NCI-H2081 treated with DMSO at 0.1 percent for 48 hours (cell line): ENCODE measurements around the gene HK2.

Source experiments
- DNase-seq: peaks from one replicate; lab custom pipeline; 2025; lab: John Stamatoyannopoulos, UW

Gene HK2

DNA sequence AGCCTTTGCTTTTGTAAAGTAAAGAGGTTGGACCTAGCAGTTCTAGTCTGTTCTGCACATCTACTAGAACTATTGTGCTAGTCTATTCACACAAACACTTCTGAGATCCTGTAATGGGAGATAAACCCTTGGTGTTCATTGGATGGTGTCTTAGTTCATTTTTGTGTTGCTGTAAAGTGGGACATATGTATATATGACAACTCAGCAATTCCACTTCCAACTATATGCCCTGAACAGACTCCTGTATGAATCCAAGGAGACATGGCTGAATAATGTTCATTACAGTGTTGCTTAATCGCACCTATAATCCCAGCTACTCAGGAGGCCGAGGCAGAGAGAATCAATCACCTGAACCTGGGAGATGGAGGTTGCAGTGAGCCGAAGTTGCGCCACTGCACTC, 23.3 kb downstream of the HK2 start:
- no peak for DNase-seq

DNA sequence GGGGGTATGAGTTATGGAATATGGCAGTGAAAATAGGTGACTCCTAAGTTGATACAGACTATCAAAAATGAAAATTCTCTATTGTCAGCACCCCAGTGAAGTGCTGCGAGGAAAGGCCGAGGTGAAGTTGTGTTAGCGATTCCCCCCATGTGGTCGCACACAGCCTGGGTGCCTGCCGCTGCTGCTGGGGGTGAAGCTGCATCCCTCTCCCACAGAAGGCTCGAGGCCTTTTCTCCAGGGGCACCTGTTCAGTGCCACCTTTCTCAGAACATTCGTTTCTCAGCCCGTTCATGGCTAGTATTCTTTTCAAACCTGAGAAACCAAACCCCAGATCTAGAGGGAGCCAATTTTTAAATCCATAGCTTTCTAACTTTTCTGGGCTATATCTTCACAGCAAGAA, 23.8 kb downstream of the HK2 start:
- DNase-seq: no peak

DNA sequence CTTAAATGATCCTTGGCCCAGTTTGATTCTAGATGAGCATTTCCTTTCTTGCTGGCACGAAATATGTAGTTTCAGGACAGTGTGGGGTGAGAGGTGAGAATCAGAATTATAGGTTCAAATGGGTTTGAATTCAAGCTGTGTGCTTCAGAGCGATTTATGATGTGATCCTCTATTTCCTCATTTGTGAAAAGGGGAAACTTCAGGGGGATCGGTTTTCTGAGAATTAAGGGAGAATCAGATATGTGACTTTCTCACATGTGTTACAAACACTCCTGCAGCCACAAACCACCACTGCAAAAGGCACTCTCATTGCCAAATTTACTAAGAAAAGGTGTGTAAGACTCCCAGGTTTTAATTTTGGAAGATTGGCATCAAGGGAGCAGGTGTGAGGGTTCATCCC, 24.4 kb downstream of the HK2 start:
- no peak for DNase-seq

DNA sequence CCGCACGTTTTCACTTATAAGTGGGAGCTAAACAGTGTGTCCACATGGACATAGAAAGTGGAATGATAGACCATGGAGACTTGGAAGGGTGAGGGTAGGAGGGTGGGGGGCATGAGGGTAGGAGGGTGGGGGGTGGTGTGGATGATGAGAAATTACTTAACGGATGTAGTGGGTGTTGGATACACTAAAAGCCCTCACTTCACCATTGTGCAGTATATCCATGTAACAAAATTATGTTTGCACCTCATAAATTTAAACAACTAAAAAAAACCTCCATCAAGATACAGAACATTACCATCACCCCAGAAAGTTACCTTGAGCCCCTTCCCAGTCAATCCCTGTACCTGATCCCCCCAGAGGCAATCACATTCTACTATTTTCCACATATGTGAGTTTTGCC, 26.2 kb downstream of the HK2 start:
- DNase-seq: no peak

DNA sequence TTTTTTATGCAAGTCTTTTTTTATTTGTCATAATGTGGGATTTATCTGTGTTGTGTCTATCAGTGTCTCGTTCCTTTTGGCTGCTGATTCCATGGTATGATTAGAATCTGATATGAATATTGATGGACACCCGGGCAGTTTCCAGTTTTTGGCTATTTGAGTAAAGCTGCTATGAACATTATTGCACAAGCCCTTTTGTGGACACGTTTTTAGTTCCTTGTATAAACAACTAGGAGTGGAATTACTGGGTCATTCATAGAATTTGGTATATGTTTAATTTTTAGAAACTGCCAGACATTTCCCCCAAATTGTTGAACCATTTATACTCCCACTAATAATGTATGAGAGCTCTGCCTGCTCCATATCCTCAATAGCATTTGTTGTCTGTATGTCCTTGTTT, 26.6 kb downstream of the HK2 start:
- no peak for DNase-seq

DNA sequence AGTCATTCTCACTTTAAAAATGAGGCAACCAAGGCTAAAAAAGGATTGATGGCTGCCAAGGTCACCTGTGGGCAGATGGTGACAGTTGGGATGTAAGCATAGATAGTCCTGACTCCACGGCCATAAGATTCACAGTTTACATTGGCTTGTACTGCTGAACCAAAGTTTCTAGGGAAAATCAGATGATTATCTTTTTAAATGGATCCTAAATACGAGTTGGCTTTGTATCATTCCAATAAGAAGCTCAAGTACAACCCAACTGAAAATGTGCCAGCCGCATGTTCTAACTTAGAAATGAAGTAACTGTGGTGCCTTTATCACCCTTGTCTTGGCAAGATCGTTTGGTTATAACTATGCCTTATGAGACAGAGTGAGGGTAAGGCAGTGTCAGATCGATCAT, 27.6 kb downstream of the HK2 start:
- DNase-seq: no peak

DNA sequence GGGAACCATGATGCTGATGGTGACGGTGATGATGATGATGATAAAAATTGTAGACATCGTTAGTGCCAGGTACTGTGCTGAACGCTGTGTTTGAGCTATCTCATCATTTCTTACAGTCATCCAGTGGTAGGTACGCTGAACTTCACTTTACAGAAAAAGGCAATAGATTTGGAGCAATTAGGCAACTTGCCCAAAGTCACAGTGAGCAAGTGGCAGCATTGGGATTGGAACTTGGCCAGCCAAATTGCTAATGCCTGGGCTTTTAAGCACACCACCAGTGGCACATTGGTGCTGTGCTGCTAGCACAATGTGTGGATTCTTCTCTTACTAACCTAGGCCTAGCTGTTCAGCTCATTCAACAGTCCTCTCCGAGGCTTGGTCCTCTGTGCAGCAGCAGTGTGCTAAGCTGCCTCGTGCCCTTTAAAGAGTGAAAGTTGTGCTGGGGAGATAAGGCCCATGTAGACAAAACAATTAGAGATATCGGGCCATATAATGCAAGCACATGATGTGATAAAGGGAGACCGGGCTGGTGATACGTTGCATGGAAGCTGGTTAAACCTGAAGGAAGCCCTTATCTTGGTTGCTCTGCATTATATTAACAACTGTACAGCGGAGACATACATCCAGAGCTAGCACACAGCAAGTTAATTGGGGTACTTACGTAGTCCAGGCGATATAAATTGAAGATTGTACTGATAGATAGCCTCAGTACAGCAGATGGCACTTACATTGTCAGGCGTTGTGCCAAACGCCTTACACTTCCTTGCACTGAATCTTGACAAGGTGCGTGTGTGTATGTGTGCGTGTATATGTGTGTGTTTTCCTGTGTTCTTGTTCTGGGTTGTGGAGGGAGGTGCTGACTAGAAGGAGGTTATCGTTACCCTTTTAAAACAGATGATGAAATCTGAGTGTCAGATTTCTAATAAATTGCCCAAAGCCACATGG, 28.4 kb downstream of the HK2 start:
- DNase-seq: peak; percentile 13

DNA sequence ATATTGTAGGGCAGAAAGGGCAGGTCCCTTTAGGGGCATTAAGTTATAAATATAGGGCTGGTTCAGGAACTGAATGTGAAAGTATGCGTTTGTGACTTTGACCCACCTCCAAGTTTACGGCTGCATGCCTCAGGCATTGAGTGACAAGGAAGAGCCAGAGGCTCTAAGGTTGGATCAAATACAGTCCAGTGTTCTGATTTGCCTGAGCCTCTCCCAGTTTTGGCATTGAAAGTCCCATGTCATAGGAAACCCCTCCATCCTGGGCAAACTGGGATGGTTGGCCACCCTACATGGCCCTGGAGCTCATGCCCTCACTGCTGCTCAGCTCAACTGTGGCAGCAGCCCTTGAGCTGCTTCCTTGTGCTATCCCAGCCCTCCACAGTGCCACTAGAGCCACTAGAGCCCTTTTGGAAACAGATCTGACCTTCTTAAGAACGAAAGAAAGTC, 29.9 kb downstream of the HK2 start:
- no peak for DNase-seq

DNA sequence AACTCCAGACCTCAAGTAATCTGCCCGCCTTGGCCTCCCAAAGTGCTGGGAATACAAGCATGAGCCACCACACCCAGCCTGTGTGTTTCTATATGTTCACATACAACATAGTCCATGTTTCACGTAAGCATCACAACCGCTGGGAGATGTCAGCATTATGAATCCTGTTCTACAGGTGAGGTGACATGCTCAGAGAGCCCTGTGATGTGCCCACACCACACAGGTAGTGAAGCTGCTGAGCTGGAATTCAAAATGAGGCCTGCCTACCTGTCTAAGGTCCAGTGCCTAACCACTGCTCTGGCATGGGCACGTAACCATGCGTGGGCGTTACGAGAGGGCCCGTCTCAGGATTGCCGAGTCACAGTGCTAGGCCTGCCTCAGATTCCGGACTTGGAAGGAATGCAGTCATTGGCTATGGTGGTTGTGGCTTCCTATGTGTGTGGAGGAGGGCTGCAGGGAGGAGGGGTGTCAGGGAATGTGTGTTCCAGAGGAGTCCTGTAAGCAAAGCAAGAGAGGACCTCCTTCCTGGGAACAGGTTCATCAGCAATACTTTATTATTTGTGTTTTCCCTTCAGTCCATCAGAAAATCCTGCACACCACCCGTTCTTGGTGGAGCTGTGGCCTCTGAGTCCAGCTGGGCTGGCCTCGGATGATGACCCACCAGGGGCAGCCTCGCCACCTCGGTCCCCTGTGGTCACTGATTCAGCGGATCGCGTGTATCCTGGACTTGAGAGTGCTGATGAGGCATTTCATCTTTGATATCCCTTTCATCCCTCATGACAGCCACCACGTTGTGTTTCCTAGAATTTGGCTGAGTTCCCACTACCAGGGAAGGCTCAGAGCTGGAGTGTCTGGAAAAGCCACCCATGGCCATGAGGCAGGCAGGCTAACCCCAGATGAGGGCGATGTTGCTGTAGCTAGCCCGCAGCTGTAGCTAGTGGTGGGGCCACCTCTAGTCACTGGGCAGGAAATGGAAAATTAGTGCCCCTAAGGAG, 31.1 kb downstream of the HK2 start:
- no peak for DNase-seq

DNA sequence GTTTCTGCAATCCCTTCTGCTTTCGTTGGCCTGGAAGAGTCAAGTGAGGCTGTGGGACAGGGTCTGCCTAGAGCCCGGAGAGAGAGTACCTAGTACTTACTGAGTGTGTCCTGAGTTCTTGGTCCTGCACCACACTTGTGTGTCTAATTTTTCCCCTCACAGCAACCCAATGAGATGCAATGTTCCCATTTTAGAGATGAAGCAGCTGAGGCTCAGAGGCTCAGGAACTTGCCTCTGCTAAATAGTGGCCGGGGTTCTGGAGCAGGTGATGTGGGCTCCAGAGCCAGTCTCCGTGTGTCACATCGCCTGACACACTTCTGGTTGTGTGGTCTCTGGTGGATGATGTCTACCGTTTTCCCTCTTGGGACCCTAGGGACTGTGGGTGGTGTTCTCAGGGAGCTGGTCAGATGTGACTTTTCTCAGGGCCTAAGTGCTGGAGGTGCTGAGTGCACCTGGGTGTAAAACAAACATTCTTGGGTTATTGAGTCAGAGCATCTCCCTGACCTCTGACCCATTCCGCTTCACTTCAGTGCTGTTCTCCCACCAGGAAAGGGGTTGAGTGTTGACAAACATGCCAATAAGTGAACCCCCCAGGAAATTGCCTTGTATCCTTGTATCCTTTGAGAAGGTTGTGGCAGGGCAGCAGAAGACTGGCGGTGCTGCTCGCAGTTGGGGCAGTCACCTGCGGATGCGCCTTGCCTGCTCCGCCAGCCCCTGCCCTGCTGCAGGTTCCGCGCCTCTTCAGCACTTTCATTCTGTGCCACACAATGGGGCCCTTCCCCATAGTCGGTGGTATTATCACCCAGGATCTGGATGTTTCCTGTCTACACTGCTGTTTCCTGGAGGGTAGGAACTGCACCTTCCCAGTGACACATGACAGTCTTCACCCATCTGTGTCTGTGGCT, 32.1 kb downstream of the HK2 start:
- no peak for DNase-seq

DNA sequence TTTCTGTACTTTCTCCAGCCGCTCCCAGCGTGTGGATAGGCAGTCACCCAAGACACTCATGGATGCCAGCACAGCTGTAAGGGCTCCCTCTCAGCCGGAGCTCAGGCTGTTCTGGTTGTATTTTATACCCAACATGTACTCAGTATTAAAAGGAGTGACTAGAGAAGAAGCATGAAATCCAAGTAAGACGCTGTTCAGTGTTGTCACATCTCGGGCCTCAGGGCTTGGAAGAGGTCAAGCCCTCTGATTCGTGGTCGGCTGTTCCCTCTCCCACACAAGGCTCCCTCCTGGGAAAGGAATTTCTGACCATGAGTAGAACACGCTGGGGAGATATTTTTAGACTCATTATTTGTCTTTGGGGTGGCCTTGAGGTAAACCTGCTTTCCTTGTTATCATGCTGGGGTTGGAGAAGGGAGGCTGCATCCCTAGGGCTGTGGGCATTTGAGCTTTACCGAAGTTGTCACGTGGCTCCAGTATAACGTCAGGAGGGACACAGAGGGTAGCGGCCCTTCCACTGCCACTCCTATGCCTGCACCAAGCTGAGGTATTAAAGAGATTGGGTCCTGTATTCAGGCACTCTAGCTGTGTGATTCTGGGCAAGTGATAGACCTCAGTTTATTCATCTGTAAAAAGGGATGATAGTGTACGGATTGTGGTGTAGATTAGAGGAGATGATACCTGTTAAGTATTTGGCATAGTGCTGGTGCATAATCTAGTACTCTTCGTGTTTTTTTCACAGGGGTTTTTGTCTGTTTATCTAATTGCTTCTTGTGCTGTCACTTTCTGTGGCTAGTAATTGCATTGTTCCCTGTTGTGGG, 34.1 kb downstream of the HK2 start:
- DNase-seq: no peak

DNA sequence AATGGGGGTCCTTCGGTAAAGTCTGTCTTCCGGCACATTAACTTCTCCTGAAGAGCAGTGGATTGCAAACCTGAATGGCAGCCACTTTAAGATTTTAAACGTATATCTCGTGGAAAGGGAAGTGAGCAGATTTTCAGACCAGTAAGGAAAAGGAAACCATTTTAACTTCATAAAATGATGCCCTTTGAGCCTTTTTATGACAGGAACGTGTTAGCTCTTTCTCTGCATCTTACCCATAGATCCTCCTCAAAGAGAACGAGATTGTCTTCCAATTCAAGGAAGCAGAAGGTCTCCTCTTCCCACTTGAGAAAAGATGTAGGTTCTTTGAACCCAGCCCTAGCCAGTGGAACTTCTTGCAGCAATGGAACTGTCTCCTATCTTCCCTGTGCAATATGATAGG, 35.6 kb downstream of the HK2 start:
- DNase-seq: no peak

DNA sequence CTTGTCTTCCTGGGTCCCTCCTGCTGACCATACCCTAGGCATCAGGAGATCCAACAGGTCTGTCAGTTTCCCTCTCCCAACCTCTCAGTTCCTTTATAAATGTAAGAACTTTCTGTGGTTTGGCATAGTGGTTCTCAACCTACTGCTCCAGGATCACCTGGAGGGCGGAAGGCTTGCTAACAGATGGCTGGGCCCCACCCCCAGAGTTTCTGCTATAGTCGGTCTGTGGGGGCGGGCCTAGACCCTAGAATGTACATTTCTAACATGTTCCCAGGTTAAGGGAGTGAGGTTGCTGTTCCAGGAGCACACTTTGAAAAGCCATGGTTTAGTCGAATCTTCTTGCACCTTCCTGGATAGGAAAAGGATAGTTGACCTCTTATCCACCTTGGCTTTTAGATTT, 37.0 kb downstream of the HK2 start:
- DNase-seq: no peak

DNA sequence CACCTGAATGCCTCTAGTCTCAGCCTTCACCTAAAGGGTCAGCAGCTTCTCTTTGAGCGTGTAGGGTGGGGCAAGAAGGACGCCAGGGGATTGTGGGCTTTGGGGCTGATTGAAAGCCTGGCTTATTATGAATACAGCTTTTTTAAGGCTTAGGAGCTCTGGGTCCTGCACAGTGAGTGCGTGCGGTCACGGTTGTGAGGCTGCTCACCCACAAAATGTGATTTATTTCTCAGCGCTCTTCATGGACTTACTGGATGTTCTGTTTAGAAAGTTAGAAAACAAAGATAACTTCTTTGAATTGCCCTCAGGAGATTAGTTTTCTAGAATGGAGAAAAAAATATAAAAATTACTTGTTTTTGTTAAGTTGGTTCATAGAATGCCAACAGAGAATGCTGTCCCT, 37.5 kb downstream of the HK2 start:
- DNase-seq: no peak

DNA sequence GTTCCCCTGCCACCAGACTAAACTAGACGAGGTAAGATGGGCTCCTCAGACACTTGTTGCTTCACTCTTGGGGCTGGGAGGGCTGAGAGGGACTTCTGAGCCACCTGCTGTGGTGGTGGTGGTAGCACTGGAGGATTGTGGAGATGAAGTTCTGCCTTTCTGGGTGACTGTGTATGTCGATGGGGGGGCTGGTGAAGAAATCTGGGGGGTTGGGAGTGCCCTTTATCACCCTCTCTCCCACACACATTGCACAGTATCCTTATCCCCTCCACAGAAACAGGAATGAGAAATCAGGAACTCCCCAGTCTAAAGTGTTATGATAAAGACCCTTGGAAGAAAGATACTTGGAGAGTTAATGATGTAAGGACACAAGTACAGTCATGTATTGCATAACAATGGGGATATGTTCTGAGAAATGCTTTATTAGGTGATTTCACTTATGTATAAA, 38.5 kb downstream of the HK2 start:
- no peak for DNase-seq

DNA sequence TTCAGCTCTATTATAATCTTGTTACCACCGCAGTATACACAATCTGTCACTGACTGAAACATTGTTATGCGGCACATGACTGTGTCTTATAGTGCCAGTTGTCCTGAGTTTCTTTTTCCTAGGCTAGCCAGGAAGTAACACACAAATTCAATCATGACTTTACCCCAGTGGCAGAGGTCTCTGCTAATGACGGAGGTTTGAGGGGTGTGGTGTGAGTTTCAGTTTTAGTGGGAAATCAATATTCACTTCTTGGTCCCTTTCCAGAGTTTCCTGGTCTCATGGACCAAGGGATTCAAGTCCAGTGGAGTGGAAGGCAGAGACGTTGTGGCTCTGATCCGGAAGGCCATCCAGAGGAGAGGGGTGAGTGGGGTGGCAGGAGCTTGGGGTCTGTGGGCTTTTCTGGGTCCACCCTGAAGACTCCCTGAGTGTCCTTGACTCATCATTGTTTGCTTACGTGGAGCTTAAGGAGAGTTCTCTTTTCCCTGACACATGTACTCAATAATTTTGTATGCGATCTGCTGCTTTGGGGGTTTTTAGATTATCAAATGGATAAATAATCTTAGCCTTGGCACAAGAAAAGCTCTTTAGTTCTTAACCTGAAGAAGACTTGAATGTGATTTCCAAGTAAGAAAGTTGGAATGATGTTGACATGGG, 39.2 kb downstream of the HK2 start:
- DNase-seq: no peak

DNA sequence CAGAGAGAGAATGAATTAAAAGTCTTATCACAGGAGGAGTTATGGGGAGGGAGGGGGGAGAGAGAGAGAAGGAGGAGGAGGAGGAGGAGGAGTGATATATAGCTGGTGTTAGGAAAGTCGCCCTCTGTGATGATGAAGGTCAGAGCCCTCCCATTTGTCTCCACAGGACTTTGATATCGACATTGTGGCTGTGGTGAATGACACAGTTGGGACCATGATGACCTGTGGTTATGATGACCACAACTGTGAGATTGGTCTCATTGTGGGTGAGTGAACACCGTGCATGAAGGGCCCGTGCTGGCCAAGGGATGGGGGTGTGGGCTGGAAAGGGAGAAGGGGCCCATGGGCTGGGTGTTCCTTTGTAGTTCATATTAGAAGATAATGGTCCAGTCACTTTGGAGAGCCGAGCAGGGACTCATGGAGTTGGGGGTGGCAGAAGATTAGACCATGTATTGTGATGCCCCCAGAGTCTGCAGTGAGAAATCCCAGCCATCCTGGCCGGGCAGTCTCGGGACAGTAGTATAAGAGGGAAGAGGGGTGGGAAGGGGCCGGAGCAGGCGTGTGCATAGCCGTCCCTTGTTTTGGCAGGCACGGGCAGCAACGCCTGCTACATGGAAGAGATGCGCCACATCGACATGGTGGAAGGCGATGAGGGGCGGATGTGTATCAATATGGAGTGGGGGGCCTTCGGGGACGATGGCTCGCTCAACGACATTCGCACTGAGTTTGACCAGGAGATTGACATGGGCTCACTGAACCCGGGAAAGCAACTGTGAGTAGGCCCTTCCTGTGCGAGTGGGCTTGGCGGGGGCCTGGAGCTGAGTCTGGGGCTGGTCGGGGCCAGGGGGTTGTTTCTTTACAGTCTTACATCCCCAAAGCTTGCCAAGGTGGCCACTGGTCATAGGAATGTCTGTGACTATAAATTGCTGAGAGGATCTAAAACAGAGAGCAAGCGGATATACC, 40.0 kb downstream of the HK2 start:
- no peak for DNase-seq

DNA sequence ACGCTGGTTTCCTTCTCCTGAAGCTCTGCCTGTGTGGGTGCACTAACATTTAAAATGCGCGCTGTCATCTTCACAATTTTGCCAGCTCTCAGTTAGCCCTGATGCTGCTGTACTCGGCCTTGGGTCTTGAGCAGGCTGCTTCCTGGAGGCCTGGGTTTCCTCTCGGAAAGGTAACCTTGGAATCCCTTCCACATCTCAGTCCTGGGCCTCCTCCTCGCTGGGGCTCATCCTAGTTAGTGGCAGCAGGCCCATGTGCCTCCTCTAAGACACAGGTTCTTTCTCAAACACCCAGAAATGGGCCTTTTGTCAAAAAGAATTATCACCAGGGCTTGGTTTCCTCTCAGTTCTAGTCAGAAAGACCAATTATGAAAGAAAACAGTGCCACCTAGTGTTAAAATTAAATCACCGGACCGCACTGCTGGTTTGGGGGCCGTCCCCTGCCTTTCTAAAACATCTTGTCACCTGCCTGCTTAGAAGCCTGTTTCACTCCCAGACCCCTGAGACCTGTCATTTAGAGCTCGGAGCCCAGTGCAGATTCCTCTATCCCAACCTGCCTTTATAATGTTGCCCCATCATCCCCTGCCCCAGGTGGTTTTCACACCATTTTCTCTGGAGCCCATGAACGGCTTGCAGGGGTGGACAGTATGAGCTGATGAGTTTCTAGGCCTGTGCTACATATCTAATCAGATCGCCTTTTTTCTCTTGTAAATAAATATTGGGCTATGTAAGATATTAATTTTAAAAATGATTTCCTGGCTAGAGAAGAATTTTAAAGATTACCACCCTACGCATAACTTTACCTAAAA, 42.4 kb downstream of the HK2 start:
- peak; percentile 32 for DNase-seq
